Suprapubic skin (tissue), 3 donors: ENCODE data around the gene GSDME.

Experiments
- POLR2A ChIP-seq, 2 donors: fragments of 450-650 bp; IDR thresholded peaks; one replicate each; pipeline ENCODE4 v1.6.1; 2017; ENCODE audit warnings: antibody characterized with exemption in 2 of 2, mild to moderate bottlenecking in 2 of 2, moderate library complexity in 2 of 2
- TF ChIP-seq, protein P1 (sequence below), 2 donors: fragments of 200-600 bp in 1 of 2; fragments of 450-650 bp in 1 of 2; sonication (generic) in 1 of 2; IDR thresholded peaks; one replicate each; pipeline ENCODE4 v1.5.1; 2016 to 2019; ENCODE audit warnings: antibody characterized with exemption in 2 of 2, mild to moderate bottlenecking in 1 of 2, moderate library complexity in 1 of 2

- TF ChIP-seq, protein P1, sequence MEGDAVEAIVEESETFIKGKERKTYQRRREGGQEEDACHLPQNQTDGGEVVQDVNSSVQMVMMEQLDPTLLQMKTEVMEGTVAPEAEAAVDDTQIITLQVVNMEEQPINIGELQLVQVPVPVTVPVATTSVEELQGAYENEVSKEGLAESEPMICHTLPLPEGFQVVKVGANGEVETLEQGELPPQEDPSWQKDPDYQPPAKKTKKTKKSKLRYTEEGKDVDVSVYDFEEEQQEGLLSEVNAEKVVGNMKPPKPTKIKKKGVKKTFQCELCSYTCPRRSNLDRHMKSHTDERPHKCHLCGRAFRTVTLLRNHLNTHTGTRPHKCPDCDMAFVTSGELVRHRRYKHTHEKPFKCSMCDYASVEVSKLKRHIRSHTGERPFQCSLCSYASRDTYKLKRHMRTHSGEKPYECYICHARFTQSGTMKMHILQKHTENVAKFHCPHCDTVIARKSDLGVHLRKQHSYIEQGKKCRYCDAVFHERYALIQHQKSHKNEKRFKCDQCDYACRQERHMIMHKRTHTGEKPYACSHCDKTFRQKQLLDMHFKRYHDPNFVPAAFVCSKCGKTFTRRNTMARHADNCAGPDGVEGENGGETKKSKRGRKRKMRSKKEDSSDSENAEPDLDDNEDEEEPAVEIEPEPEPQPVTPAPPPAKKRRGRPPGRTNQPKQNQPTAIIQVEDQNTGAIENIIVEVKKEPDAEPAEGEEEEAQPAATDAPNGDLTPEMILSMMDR (IDR thresholded peaks at IDR 0.05), result no peak
- no peak for TF ChIP-seq POLR2A (IDR thresholded peaks at IDR 0.05)
Measured at GRCh38 chr7:24707988-24708615, 49.2 kb downstream of the GSDME start.
